Type B pancreatic cell (in vitro differentiated cells): ENCODE measurements around the gene MS4A15. TPM values are rescaled to one million over a fixed set of nuclear protein-coding genes. Genes with fewer than 3 reads are reported as not detected.

Source experiments
- DNase-seq: peaks from one replicate; pipeline ENCODE4 v3.0.0; 2021; ENCODE audit warnings: mixed read lengths; ENCODE audit not compliant: unreplicated experiment; ENCODE audit errors: extremely low spot score
- H3K27ac Mint-ChIP-seq: 2 replicates; pipeline ENCODE4 v1.8.0; 2021; ENCODE audit warnings: mild to moderate bottlenecking, mixed read lengths
- H3K27me3 Mint-ChIP-seq: 2 replicates; pipeline ENCODE4 v1.8.0; 2021; ENCODE audit warnings: mixed read lengths
- H3K36me3 Mint-ChIP-seq: 2 replicates; pipeline ENCODE4 v1.8.0; 2021; ENCODE audit warnings: mixed read lengths
- H3K4me1 Mint-ChIP-seq: one replicate; pipeline ENCODE4 v1.8.0; 2021; ENCODE audit warnings: mixed read lengths; ENCODE audit not compliant: unreplicated experiment
- H3K4me3 Mint-ChIP-seq: 2 replicates; pipeline ENCODE4 v1.8.0; 2021; ENCODE audit warnings: mild to moderate bottlenecking, mixed read lengths
- H3K9me3 Mint-ChIP-seq: 2 replicates; pipeline ENCODE4 v1.8.0; 2021; ENCODE audit warnings: mixed read lengths
- CTCF ChIP-seq: fragments of 200-600 bp; sonication (generic); conservative IDR thresholded peaks from 2 replicates; pipeline ENCODE4 v1.5.0; 2021; ENCODE audit warnings: antibody characterized with exemption, mild to moderate bottlenecking
- total RNA-seq: library from RNA; stranded (reverse); gene quantifications from 2 replicates; pipeline ENCODE4 v1.2.1, GENCODE V29; 2021; ENCODE audit warnings: low replicate concordance

The MS4A15 gene
- total RNA-seq, 1 donor from 2014 or later = 0.27 TPM

GRCh38 chr11:60780065-60780464 is 23.4 kb downstream of the MS4A15 start:
- H3K4me3 Mint-ChIP-seq = no peak overlapping the region
- H3K4me1 Mint-ChIP-seq = peaks cover 12% of the 10 kb centered on the region
- H3K36me3 Mint-ChIP-seq = no peaks in the 10 kb centered on the region
- no peak overlapping the region for H3K27ac Mint-ChIP-seq
- no peak for TF ChIP-seq CTCF
- no peak for DNase-seq
- H3K9me3 Mint-ChIP-seq = no peaks in the 10 kb centered on the region
- H3K27me3 Mint-ChIP-seq = peaks cover 7% of the 10 kb centered on the region

- no peak overlapping the region for H3K4me3 Mint-ChIP-seq
- TF ChIP-seq CTCF = no peak
- no peaks in the 10 kb centered on the region for H3K36me3 Mint-ChIP-seq
- DNase-seq = no peak
- H3K27me3 Mint-ChIP-seq = peaks cover 5% of the 10 kb centered on the region
- H3K4me1 Mint-ChIP-seq = peaks cover 7% of the 10 kb centered on the region
- no peak overlapping the region for H3K27ac Mint-ChIP-seq
- no peaks in the 10 kb centered on the region for H3K9me3 Mint-ChIP-seq
These were observed 24.1 kb downstream of the MS4A15 start for GRCh38 chr11:60780774-60781173.

GRCh38 chr11:60781286-60781980 is 24.8 kb downstream of the MS4A15 start:
- Mint-ChIP-seq H3K36me3 (no peaks in the 10 kb centered on the region), H3K4me1 (peaks cover 12% of the 10 kb centered on the region), H3K27me3 (peaks cover 5% of the 10 kb centered on the region), H3K4me3 (no peak overlapping the region), H3K9me3 (no peaks in the 10 kb centered on the region), H3K27ac (no peak overlapping the region)
- DNase-seq = no peak
- no peak for TF ChIP-seq CTCF

GRCh38 chr11:60781981-60782316 is 25.3 kb downstream of the MS4A15 start:
- H3K36me3 Mint-ChIP-seq = no peaks in the 10 kb centered on the region
- TF ChIP-seq CTCF = no peak
- peaks cover 5% of the 10 kb centered on the region for H3K27me3 Mint-ChIP-seq
- DNase-seq = no peak
- H3K4me1 Mint-ChIP-seq = peaks cover 12% of the 10 kb centered on the region
- no peak overlapping the region for H3K4me3 Mint-ChIP-seq
- no peaks in the 10 kb centered on the region for H3K9me3 Mint-ChIP-seq
- H3K27ac Mint-ChIP-seq = no peak overlapping the region

GRCh38 chr11:60782393-60783140 is 25.9 kb downstream of the MS4A15 start:
- peaks cover 5% of the 10 kb centered on the region for H3K27me3 Mint-ChIP-seq
- H3K27ac Mint-ChIP-seq = no peak overlapping the region
- no peaks in the 10 kb centered on the region for H3K36me3 Mint-ChIP-seq
- peaks cover 16% of the 10 kb centered on the region for H3K4me1 Mint-ChIP-seq
- no peaks in the 10 kb centered on the region for H3K9me3 Mint-ChIP-seq
- no peak for DNase-seq
- no peak overlapping the region for H3K4me3 Mint-ChIP-seq
- TF ChIP-seq CTCF = no peak
